Ishikawa (cell line): ENCODE results near the gene CDC123.

Source experiments
- MAX ChIP-seq: IDR thresholded peaks from 2 replicates; pipeline ENCODE4 v1.6.1; 2012
- RAD21 ChIP-seq: IDR thresholded peaks from 2 replicates; pipeline ENCODE4 v1.6.1; 2012; ENCODE audit warnings: low read depth
- TAF1 ChIP-seq: IDR thresholded peaks from 2 replicates; pipeline ENCODE4 v1.6.1; 2012; ENCODE audit warnings: low read depth, mild to moderate bottlenecking

DNA sequence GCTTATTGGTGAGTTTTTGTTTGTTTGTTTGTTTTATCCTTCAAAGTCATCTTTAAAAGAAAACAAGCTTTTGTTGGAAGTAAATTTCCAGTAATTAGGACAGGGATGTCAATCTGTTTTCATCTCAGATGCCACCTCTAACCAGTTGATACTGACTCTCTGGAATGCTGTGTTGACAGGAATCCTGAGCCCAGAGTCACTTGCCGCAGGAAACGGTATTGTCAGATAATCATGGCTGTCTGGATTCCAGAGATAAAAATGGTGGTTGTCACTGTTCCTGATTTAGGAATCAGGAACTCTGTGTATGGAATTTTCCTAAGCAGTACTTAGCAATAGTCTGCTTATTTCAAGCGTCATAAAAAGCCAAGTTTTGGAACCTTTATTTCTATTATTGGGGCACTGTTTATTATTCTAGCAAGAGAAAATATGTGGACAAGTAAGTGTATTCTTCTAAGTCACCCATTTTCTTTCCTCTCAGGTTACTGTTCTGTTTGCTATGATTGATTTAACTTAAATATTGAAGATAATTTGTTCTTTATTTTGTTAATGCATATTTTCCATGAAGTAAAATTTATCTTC is 39.2 kb downstream of the CDC123 start:
- TF ChIP-seq TAF1 (no peak), RAD21 (no peak), MAX (no peak)
